Measurements from ENCODE around the gene CDH13.
"Not testable (repeated sequence)": the region's sequence is repeated elsewhere in the genome, so short reads cannot be mapped to it uniquely, and the experiment has no call there.

CDH13 gene

DNA sequence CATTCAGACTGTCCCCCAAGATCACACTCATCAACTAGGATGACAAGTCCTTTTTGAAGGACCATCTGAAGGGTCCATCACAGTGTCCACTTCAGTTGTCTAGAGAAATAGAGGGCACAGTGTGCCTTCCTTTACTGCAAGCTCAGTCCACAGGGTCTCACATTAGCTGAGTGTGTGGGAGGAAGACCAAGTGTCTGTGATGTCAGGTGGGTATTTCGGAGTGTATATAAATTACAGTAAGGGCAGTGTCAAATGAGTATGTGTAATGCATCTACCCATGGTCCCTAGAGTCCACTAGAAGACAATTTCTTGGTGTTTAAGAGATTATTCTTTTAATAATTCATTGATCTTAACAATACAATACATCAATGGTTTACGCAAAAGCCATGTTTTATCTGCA is 272.2 kb downstream of the CDH13 start:
- no peak for DNase-seq

DNA sequence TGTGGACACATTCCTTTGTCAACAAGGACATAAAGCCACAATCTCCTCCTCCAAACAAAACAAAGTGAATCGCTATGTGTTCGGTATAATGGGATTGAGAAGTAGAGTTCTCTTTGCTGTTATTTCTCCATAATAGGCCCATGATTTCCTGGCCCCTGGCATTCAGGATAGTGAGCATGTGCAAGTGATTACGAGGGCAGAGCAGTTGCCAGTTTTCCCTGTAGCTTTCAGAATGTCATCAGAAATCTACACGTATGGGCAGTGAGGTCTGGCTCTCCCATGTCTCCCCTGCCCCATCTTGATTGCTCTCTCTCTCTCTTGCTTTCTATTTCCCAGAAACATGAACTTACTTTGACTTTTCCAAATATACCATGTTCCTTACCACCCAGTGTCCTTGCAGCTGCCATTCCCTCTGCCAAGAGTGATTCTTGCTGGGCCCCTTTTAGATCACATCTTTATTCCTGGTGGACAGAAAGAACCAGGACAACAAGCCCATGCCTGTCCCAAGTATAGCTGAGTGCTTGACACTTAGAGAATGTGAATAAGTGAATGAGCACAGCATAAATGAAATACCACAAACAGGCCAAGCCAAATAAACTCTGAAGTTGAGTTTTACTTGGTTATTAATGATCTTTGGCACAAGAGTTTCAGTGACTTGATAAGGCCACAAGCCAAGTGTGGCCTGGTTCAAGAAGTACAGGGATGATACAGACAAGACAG is 273.1 kb downstream of the CDH13 start:
- DNase-seq: no peak

- DNase-seq: no peak
Measured at GRCh38 chr16:82900559-82900958, 273.8 kb downstream of the CDH13 start.

DNA sequence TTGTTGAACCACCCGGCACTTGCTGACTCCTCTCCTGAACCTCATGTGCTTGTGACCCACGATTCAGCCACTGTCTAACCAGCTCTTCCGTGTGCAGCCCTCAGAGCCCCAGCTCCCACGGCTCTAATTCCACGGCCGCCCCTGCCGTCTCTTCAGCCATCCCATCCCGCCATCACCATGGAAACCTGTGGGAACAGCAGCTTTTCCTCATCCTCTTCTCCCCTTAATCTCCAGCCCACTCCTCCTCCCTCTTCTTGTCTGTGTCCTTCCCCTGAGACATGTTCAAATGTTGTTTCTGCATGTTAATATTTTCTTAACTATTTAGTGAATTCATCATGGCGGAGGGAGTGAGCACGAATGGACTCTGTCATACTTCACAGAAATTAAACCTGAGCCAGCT is 285.2 kb downstream of the CDH13 start:
- no peak for DNase-seq

GRCh38 chr16:82915139-82915824 is 288.5 kb downstream of the CDH13 start:
- DNase-seq: no peak

DNA sequence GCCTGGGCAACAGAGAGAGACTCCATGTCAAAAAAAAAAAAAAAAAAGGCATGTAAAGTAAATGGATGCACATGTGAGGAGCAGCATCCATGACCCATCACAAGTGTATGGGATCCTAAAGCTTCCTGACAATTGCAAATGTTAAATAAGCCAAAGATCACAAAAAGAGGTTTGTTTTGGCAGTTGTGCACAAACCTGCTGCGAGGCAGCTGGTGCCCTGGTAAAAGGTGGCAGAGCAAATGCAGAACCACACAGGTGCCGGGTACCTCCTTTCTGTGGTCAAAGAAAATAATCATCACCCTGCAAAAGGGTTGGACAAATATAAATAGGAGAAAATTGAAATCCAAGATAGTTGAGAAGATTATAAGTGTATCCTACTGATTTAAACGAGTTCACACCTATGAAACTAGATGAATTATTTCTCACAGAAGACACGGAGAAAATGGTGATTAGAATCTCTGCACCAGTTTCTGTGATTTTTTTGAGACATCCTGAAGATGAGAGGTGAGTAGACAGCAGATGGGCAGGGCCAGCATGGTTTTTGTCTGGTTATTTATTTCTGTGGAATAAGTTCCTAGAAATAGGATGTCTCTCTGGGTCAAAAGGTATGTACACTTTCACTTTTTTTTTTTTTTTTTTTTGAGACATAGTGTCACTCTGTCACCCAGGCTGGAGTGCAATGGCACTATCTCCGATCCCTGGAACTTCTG is 291.3 kb downstream of the CDH13 start:
- no peak for DNase-seq

DNA sequence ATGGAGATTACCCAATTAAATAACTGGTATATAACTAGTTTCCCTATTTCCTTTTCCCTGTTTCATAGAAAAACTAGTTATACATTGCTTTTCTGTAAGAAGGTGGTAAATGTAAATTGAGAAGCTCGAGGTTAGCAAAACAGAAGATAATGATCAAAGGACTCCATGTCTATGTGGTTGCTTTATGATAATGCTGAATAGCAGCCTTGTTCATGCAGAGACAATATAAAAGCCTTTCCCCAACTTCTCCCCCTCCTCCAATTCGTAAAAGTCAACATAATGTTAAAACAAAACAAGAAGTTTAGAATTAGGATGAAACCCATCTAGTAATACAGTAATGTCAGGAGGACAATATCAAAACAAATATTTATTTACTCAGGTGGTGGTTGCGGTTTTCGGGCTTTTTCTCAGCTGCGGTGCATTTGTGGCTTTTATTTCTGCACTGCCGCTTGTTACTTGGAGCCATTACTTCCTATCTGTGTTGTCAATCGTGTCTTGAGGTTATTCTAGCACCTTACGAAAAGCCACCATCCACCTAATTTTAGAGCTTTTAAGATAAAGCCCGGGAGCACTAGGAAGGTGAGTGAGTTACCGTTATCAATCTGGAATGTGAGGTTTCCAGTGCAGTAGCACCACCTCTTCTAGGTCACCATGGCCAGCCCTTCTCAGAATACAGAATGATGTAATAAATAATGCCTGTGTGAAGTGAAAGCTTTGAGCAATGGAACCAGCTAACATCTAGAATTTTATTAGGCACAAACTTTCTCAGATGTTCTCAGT is 297.5 kb downstream of the CDH13 start:
- DNase-seq: no peak

GRCh38 chr16:82926500-82926899 is 299.7 kb downstream of the CDH13 start:
- no peak for DNase-seq

DNA sequence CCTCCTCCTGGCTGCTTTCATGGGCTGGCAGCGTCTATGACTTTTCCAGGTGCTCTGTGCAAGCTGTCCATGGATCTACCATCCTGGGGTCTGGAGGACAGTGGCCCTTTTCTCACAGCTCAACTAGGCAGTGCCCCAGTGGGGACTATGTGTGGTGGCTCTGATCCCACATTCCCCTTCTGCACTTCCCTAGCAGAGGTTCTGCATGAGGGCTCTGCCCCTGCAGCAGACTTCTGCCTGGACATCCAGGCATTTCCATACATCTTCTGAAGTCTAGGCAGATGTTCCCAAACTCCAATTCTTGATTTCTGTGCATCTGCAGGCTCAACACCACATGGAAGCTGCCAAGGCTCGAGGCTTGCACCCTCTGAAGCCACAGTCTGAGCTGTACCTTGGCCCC is 307.2 kb downstream of the CDH13 start:
- not testable (repeated sequence) for DNase-seq

GRCh38 chr16:82935766-82936165 is 309.0 kb downstream of the CDH13 start:
- DNase-seq: no peak

DNA sequence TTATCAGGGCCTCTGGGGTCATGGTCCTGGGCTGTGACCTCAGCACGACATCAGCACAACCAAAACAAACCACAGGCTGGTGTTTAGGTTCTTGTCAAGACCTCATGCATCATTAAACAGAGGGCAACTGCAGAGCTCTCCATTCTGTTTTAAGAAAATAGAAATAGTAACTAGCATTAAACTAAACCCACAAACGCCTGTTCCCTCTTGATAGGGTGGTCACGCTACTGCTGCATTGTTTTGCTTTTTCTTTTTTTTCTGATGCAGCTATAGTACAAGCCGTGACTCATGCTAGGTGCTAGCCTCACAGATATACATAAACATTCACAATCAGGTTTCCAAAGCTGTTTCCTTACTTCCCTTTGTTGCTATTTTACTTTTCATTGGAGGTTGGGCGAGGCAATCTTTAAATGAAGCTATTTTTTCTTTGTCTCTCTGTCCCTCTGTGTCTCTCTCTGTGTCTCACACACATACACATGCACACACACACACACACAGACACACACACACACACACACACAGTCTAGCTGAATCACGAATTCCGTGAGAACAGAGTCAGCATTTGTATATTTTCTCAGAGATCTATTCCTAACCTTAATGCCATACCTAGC is 310.3 kb downstream of the CDH13 start:
- DNase-seq: no peak

DNA sequence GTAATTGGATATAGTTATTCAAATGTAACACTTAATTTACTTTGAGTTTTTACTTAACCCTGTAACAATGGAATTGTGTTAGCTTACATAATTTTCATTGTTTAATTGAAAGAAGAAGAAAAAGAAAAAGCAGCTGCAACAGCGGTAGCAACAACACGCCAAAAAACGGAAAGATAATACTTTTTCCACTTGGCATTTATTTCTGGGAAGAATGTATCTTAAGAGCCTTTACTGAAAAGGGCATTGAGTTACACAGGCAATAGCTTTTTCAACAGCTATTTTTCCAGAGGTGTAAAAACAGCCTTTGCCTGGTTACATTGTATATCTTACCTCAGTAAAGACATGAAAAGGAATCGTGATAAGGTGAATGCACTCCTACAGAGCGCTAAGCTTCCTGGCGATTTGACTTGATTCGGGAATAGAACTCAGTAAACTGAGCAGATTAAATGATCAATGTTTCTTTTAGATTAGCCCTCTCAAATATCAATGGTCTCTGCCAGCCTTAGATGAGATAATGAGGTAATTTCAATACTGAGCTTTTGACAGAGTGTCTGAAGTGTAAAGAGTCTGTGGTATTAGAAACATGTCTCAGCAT is 311.3 kb downstream of the CDH13 start:
- no peak for DNase-seq

DNA sequence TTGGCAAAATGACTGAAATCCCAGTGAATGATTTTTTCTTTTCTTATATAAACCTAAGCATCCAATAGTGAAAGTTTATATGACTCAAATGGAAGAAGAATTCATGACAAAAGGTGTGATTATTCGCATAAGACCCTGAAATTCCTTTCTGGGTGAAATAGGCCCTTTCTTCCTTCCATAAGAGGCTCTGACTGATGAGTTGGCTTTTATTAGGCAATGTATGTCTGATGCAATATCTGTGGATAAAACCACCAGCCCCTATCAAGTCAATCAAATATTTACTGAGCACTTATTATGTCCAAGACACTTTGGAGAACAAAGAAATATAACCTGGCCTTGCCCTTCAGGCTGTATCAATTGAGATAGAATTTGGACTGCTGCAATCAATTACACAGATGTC is 316.6 kb downstream of the CDH13 start:
- DNase-seq: no peak

GRCh38 chr16:82945420-82946101 is 318.8 kb downstream of the CDH13 start:
- DNase-seq: no peak

GRCh38 chr16:82947698-82948097 is 320.9 kb downstream of the CDH13 start:
- DNase-seq: no peak

DNA sequence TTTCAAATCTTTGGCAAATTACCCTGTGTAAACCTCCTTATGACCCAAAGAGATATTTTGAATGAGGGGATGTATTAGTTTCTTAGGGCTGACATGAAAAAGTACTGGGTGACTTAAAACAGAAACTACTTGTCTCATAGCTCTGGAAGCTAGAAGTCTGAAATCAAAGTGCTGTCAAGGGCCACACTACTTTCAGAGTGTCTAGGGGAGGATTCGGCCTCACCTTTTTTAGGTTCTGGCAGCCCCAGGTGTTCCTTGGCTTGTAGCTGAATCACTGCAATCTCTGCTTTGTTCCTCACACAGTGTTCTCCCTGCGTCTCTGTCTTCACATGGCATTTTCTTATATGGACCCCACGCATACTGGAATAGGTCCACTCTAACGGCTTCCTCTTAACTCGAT is 322.2 kb downstream of the CDH13 start:
- DNase-seq: no peak

- no peak for DNase-seq
Measured at GRCh38 chr16:82953517-82953916, 326.7 kb downstream of the CDH13 start.

DNA sequence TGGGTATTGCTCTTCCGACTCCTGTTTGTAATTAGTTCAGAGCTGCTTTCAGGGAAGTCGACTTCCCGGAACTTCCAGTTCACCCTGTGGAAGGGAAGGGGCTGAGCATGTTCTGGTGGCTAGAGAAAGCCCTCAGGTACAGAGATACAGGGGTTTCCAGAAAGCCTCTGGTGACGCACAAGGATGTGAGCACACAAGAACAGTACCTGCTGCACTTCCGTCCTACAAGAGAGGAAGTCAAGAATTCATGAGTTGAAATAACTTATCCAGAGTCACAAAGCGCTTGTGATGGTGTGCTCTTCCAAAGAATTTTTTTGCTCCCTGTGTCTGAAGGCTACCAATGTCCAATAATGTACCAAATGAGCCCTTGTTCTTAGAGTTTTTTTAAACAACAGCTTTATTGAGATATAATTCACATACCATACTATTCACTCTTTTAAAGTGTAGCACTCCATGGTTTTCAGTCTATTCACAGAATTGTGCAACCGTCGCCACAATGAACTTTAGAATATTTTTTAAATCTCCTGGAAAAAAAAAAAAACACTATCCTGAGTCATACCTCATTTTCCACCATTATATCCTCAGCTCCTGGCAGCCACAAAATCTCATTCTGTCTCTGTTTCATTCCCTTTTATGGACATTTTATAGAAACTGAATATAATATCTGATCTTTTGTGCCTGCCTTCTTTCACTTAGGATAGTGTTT is 327.6 kb downstream of the CDH13 start:
- no peak for DNase-seq

DNA sequence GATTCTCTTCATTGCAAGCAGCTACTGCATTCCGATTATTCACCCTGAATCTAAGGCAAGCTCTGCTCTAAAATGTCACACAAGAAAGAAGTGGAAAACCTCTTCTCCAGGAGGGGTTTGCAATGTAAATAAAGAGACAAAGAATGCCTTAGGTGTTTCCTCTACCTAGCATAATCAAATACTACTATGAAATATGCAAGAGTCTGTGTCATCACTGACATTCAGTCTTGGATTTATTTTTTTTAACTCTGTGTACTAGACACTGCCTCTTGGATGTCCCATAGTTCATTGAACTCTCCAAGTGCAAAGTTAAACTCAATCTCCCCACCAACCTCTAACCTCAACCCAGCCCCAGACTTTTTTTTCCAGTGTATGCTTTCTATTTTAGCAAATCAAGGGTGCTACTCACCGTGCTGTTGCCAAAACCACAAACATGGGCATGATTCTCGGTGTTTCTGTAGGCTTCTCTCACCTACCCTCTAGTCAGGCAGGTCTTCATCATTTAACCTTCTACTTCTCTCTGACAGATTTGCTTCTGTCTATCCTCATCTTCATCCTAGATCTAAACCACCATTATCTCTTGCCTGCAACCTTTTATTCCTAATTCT is 329.1 kb downstream of the CDH13 start:
- DNase-seq: no peak

GRCh38 chr16:82957212-82957611 is 330.4 kb downstream of the CDH13 start:
- no peak for DNase-seq

DNA sequence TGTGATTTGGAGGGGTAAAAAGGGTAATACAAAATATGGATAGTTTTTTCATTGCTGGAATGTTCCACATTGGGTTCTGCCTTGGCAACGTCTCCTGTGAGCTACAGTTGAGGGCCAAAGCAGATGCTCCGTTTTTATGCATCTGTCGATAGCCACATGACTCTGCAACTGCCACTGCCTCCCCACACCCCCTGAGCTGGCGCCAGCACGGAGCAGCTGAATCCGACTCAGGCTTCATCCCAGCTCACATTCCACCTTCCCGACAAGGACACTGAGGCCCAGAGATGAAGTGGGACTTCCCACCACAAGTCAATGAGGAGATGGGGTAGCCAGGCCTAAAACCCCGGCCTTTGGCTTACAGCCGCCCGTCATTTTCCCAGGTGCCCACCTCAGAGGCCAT is 334.1 kb downstream of the CDH13 start:
- DNase-seq: no peak
